Activated naive CD4-positive, alpha-beta T cell treated with anti-CD3 and anti-CD28 coated beads, Interleukin-2, amount 50 U/mL, for 24 hours (primary cell): ENCODE measurements around the gene ARHGEF9.

Experiments used
- H3K27ac Mint-ChIP-seq: one replicate; pipeline ENCODE4 v1.8.0; 2021; ENCODE audit warnings: mild to moderate bottlenecking, mixed read lengths
- H3K27me3 Mint-ChIP-seq: one replicate; pipeline ENCODE4 v1.8.0; 2021; ENCODE audit warnings: mixed read lengths
- H3K36me3 Mint-ChIP-seq: one replicate; pipeline ENCODE4 v1.8.0; 2021; ENCODE audit warnings: mixed read lengths
- H3K4me1 Mint-ChIP-seq: one replicate; pipeline ENCODE4 v1.8.0; 2021; ENCODE audit warnings: mixed read lengths
- H3K4me3 Mint-ChIP-seq: one replicate; pipeline ENCODE4 v1.8.0; 2021; ENCODE audit warnings: mild to moderate bottlenecking, mixed read lengths
- H3K9me3 Mint-ChIP-seq: one replicate; pipeline ENCODE4 v1.8.0; 2021; ENCODE audit warnings: mixed read lengths

The ARHGEF9 gene

DNA sequence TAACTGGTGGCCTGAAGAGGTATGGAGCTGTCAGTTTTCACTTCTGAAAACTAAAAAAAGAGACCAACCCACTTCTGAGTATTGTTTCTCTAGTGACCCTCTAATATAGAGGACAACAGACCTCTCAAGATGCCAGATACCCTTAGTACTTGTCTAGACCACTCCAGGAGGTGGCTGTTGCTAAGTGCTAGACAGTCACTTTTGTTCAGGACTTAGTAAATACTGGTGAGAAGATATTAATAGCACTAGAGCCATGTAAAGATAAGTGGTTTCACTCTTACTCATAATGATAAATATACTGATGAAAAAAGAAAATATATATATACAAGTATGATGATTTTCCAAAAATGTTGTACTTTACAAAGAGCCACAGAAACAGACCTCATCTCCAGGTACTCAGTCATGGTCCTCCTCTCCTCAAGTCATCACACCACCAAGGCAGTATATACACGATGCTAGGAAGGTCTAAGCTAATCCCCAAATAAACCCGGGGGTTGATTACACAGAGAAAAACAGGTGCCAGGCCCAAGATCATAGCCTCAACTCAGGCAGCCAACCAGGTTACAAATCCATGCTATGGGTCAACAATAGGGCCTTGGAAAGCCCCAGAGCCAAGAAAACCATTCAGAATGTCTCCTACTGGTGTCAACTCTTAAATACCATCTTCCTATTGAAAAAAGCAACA lies 66.9 kb downstream of the ARHGEF9 start:
- Mint-ChIP-seq H3K9me3 (no peaks in the 10 kb centered on the region), H3K36me3 (peaks cover 21% of the 10 kb centered on the region), H3K27me3 (no peaks in the 10 kb centered on the region), H3K27ac (no peak overlapping the region), H3K4me3 (no peak overlapping the region), H3K4me1 (no peaks in the 10 kb centered on the region)

DNA sequence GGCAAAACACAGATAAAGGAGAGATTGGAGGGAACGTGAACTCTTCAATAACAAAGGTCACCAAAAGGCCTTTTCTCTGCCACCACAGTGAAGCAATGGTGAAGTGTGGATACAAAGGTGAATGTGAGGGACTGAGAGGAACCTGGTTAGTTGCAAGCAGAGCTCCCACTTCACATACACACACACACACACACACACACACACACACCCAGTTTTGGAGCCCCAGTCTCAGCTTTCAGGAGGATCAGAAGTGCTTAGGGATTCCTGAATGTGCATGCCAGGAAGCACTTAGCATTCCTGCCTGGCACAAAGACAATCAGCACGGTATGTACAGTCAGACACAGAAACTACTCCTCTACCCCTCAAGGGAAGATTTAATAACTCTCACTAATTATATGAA lies 71.5 kb downstream of the ARHGEF9 start:
- no peaks in the 10 kb centered on the region for H3K9me3 Mint-ChIP-seq
- H3K4me1 Mint-ChIP-seq = peaks cover 9% of the 10 kb centered on the region
- H3K27me3 Mint-ChIP-seq = no peaks in the 10 kb centered on the region
- H3K36me3 Mint-ChIP-seq = peaks cover 26% of the 10 kb centered on the region
- no peak overlapping the region for H3K4me3 Mint-ChIP-seq
- no peak overlapping the region for H3K27ac Mint-ChIP-seq

DNA sequence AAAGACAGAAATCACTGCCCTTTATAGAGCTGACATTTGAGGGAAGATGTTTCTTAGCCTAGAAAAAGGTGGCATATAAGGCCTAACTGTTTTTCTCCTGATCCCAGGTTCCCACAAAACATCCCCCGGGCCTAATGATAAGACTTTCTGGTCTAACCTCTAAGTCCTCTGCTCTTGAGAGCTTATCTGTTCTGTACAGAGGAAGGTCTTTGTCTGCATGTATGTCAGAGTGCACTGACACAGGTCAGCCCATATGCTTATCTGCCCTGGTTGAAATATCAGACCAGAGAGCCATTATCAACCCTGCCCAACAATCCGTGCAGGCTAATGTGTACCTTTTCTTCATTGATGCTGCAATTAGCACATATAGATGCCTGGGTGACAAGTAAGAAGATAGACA lies 76.2 kb downstream of the ARHGEF9 start:
- H3K9me3 Mint-ChIP-seq = no peaks in the 10 kb centered on the region
- no peaks in the 10 kb centered on the region for H3K27me3 Mint-ChIP-seq
- peaks cover 24% of the 10 kb centered on the region for H3K36me3 Mint-ChIP-seq
- H3K4me1 Mint-ChIP-seq = peaks cover 9% of the 10 kb centered on the region
- H3K4me3 Mint-ChIP-seq = no peak overlapping the region
- H3K27ac Mint-ChIP-seq = no peak overlapping the region

DNA sequence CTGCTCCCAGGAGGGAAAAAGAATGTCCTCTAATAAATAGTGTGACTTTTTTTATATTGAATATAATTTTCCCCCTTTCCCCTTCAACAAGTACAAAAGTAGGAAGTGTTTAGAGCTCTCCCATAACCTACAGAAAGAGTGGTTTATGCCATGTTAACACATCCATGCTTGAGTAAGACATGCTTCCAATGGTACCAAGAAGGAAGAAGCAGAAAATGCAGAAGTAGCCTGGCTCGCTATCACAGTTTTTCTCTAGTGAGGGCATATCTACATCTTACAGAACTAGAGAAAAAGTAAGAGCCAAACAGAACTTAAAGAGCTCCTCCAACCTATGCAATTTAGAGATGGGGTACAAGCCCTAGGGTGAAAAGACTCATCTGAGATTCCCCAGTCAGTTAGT lies 82.5 kb downstream of the ARHGEF9 start:
- Mint-ChIP-seq H3K27me3 (no peaks in the 10 kb centered on the region), H3K9me3 (no peaks in the 10 kb centered on the region), H3K4me1 (no peaks in the 10 kb centered on the region), H3K4me3 (no peak overlapping the region), H3K36me3 (peaks cover 27% of the 10 kb centered on the region), H3K27ac (no peak overlapping the region)

DNA sequence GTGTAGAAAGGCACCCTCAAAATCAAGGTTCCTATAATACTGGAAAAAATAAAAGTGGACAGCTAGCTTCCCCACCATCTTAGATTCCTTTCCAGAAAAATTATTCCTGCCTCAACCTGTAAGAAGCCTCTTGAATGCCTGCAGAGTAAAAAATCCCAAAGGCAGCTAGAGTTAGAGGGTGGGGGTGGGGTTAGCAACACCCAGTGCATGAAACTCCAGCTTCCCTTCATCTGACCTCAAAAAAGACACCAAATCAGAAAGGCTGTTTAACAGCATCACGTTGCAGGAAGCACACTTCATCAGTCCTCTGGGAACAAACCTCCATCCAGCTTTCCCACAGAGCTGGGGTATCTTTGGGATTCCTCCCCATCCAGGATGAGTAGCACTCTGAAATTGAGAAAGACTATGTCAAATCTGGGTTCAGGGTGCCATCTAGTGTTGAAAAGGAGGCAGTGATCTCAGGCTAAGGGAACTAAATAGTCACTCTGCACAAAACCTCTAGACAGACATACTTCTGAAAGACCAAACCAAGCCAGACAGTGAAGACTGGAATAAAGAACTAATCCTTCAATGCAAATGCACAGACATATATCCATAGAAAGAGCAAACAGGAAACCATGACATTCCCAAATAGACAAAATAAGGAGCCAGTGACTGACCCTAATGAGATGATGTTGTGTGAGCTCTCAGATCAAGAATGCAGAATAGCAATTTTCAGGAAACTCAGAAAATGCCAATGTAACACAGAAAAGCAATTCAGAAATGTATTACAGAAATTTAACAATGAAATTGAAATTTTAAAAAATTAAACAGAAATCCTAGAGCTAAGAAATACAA lies 97.9 kb downstream of the ARHGEF9 start:
- Mint-ChIP-seq H3K27ac (no peak overlapping the region), H3K9me3 (peaks cover 9% of the 10 kb centered on the region), H3K27me3 (no peaks in the 10 kb centered on the region), H3K36me3 (peaks cover 21% of the 10 kb centered on the region), H3K4me1 (peaks cover 10% of the 10 kb centered on the region), H3K4me3 (no peak overlapping the region)

DNA sequence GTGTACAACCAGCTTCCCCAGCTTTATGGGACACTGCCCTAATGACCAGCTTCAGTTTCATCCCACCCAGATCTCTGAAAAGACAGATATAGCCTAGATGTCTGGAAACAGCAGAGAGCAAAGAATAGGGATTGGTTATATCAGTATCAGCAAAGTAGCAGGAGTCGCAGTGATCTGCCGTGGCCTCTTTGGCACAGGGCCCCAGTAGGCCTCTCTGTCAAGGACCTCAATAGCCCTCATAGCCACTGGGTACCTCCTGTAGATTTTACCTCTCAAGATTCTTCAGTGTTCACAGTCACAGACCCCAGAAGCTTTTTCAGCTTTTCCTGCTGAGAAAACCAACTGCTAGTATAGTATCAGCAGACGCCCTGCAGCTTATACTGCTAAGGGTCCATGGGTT lies 104.6 kb downstream of the ARHGEF9 start:
- Mint-ChIP-seq H3K9me3 (no peaks in the 10 kb centered on the region), H3K4me1 (no peaks in the 10 kb centered on the region), H3K27ac (no peak overlapping the region), H3K27me3 (no peaks in the 10 kb centered on the region), H3K36me3 (peaks cover 16% of the 10 kb centered on the region), H3K4me3 (no peak overlapping the region)

DNA sequence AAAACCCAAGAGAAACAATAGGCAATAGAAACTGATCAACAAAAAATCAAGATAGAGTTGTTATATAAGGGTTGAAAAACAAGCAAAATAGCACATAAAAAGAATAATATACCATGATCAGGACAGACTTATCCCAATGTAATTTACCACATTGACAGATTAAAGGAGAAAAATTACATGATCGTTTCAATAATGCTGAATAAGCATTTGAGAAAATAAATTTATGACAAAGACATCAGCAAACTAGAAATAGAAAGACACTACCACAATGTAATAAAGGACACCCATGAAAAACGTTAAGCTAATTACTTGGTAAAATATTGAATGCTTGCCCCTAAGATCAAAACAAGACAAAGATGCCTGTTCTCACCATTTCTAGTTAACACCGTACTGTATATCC lies 105.6 kb downstream of the ARHGEF9 start:
- no peaks in the 10 kb centered on the region for H3K27me3 Mint-ChIP-seq
- peaks cover 16% of the 10 kb centered on the region for H3K36me3 Mint-ChIP-seq
- no peak overlapping the region for H3K4me3 Mint-ChIP-seq
- no peaks in the 10 kb centered on the region for H3K9me3 Mint-ChIP-seq
- H3K27ac Mint-ChIP-seq = no peak overlapping the region
- no peaks in the 10 kb centered on the region for H3K4me1 Mint-ChIP-seq

DNA sequence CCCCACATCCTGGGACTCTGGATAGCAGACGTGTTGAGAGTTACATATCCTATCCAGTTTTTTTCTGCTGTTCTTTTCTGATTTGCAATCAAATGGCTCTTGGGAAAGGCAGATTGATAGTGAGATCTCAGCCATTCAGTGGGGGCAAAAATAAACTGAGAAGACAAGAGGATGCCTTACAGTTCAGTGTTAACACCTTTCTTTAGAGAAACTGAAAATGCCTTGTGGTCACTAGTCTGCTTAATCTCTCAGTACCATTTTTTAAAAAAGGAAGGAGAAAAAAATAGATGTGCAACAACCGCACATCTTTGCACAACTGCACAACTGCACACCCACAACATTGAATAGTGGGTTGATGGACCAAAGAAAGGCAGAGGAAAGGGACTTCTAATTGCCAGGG lies 109.3 kb downstream of the ARHGEF9 start:
- Mint-ChIP-seq H3K4me3 (no peak overlapping the region), H3K36me3 (peaks cover 8% of the 10 kb centered on the region), H3K9me3 (no peaks in the 10 kb centered on the region), H3K4me1 (no peaks in the 10 kb centered on the region), H3K27me3 (no peaks in the 10 kb centered on the region), H3K27ac (no peak overlapping the region)

DNA sequence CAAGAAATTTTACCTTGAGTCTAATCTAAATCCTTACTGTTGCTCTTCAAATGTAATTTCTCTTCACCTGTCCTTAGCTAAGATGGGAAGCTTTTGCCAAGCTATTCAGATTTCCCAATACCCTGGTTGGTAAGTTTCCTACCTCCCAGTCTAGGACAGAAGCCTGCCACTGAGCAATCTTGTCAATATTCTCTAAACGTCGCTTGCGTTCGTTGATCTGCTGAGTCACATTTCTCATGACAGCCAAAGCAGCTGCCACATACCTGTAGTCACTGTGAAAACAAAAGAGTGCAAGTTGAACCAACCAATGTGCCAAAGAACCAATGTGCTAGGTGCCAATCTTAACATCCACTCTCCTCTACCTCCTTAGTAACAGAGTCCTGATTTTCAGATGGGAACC lies 111.1 kb downstream of the ARHGEF9 start:
- H3K27me3 Mint-ChIP-seq = no peaks in the 10 kb centered on the region
- no peak overlapping the region for H3K4me3 Mint-ChIP-seq
- H3K36me3 Mint-ChIP-seq = peaks cover 9% of the 10 kb centered on the region
- no peaks in the 10 kb centered on the region for H3K4me1 Mint-ChIP-seq
- H3K27ac Mint-ChIP-seq = no peak overlapping the region
- no peaks in the 10 kb centered on the region for H3K9me3 Mint-ChIP-seq

DNA sequence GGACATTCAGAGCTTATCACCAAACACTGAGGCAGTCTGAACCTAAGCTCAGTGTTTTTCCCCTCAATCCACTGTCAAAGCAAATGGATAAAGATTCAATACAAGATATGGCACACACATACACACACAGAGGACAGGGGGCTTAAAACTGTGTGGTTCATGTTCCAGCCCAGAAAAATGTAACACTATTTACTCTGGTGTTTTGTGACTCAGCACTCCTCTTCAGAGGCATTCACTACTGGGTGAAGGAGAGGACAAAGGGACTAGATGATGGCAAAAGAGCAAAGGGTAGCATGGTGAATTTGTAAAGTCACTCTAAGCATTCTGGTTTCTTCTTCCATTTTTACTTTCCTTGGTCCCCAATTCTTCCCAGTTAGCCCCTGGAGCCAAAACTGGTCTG lies 120.3 kb downstream of the ARHGEF9 start:
- Mint-ChIP-seq H3K4me1 (no peaks in the 10 kb centered on the region), H3K27ac (no peak overlapping the region), H3K27me3 (no peaks in the 10 kb centered on the region), H3K36me3 (peaks cover 14% of the 10 kb centered on the region), H3K9me3 (no peaks in the 10 kb centered on the region), H3K4me3 (no peak overlapping the region)

DNA sequence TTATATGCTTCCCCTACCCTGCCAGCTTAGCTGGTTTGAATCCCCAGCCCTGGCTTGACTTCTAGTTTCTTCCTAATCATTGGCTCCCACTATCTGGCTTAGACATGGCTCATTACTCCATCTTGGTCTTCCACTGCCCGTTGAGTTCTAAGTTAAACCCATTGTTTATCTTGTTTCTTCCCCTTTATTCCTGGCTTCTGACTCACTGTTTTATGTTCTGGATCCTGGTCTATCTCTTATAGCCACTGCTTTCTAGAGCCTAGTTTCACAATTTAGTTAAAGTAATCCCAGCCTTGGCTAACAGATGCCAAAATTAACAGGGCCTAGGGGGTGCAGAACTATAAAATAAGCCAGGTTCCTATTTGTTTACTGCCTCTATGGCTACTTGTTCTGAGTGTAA lies 120.9 kb downstream of the ARHGEF9 start:
- H3K4me3 Mint-ChIP-seq = no peak overlapping the region
- no peak overlapping the region for H3K27ac Mint-ChIP-seq
- H3K27me3 Mint-ChIP-seq = no peaks in the 10 kb centered on the region
- peaks cover 7% of the 10 kb centered on the region for H3K36me3 Mint-ChIP-seq
- no peaks in the 10 kb centered on the region for H3K9me3 Mint-ChIP-seq
- H3K4me1 Mint-ChIP-seq = no peaks in the 10 kb centered on the region

DNA sequence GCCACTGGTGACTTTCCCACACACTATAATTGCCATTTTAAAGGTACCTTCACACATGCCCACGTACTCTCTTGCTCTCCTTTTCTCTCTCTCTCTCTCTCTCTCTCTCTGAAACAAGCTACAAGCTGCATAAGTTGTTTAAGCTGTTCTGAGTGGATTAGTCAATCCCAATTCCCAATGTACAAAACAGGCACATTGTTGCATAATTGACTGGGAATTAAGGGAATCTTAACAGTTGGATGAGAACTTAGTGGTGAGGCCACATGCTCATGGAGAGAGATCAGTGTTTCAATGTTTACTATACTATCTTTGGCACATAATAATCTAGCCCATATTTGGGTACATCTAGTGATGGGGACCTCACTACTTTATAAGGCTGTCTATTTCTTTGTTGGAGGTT lies 123.3 kb downstream of the ARHGEF9 start:
- no peaks in the 10 kb centered on the region for H3K27me3 Mint-ChIP-seq
- no peaks in the 10 kb centered on the region for H3K4me1 Mint-ChIP-seq
- no peak overlapping the region for H3K27ac Mint-ChIP-seq
- H3K9me3 Mint-ChIP-seq = no peaks in the 10 kb centered on the region
- peaks cover 9% of the 10 kb centered on the region for H3K36me3 Mint-ChIP-seq
- no peak overlapping the region for H3K4me3 Mint-ChIP-seq

DNA sequence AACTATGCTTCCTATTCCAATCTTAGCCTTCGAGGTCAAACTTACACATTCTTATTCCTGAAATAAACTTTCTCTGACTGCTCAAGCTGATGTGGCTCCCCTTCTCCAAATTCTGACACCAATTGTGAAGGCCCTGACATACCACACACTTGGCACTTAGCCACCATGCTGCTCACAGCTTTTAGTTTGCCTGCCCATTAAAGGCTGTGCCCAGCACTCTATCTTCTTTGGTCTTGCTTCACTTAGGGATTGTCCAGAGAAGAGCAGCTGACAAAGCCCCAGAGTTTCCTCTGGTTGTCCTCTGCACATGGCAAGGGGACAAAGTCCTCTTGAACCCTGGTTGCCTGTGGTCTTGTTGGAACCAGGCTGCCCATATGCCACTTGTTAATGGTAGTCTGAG lies 126.1 kb downstream of the ARHGEF9 start:
- H3K4me1 Mint-ChIP-seq = no peaks in the 10 kb centered on the region
- no peaks in the 10 kb centered on the region for H3K27me3 Mint-ChIP-seq
- H3K4me3 Mint-ChIP-seq = no peak overlapping the region
- H3K27ac Mint-ChIP-seq = no peak overlapping the region
- H3K36me3 Mint-ChIP-seq = peaks cover 16% of the 10 kb centered on the region
- no peaks in the 10 kb centered on the region for H3K9me3 Mint-ChIP-seq

DNA sequence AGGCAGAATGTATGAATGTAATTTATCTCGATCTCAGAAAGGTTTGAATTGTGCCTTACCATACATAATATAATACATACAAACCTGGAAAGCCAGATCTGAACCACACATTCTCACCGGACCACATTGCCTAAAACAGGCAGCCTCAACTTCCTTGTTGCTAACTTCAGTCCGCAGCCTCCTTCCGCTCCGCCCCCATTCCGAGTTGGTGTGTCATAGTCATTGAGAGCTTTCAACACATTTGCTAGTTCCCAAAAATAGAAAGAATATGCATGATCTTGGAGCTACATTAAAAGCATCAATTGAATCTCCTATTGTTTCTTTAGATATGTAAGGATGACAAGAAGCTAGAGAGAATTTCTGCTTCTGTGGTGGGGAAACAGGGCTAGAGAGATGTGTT lies 127.2 kb downstream of the ARHGEF9 start:
- no peak overlapping the region for H3K4me3 Mint-ChIP-seq
- H3K27ac Mint-ChIP-seq = no peak overlapping the region
- no peaks in the 10 kb centered on the region for H3K4me1 Mint-ChIP-seq
- no peaks in the 10 kb centered on the region for H3K9me3 Mint-ChIP-seq
- no peaks in the 10 kb centered on the region for H3K27me3 Mint-ChIP-seq
- H3K36me3 Mint-ChIP-seq = peaks cover 20% of the 10 kb centered on the region

DNA sequence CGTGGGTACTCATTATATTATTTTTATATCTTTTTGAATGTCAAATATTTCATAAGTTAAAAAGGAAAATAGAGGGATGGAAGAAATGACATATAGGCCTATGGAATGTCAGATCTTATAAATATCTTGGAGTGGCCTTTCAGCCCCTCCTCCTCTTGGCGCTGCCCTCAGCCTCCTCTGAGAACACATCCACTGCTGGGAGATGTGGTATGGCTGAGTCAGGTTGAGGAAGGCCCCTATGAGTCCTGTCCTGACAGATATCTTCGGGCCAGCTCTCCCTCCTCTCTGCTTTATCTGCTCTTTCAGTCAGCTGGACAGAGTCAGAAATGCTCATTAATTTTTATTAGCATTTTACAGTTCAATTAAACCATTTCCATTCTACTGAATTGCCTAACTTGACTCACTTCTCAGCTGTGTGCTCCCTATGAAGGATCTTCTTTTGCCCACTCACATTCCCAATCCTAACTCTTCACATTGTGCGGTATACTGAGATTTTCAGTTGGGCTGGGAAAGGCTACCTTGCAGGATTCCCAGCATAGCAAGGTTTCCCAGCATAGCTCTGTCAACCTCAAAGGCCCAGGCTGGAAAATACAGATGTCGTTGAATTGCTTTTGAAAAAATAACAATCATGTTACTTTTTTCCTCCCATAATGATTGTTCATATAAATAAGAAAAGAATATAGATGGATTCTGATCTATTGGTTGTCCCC lies 128.0 kb downstream of the ARHGEF9 start:
- Mint-ChIP-seq H3K9me3 (no peaks in the 10 kb centered on the region), H3K27me3 (no peaks in the 10 kb centered on the region), H3K4me3 (no peak overlapping the region), H3K27ac (no peak overlapping the region), H3K36me3 (peaks cover 20% of the 10 kb centered on the region), H3K4me1 (no peaks in the 10 kb centered on the region)
